Progenitor cell of endocrine pancreas (in vitro differentiated cells): Measurements from ENCODE around the gene TMEM151A. TPM values are rescaled to one million over a fixed set of nuclear protein-coding genes. Genes with fewer than 3 reads are reported as not detected.

Source experiments
- DNase-seq: peaks from one replicate; pipeline ENCODE4 v3.0.0; 2021; ENCODE audit warnings: low spot score; ENCODE audit not compliant: unreplicated experiment
- H3K27ac Mint-ChIP-seq: 2 replicates; pipeline ENCODE4 v1.8.0; 2021; ENCODE audit warnings: mild to moderate bottlenecking, moderate library complexity, mixed read lengths
- H3K27me3 Mint-ChIP-seq: 2 replicates; pipeline ENCODE4 v1.8.0; 2021; ENCODE audit warnings: mixed read lengths
- H3K36me3 Mint-ChIP-seq: 2 replicates; pipeline ENCODE4 v1.8.0; 2022; ENCODE audit warnings: mixed read lengths; ENCODE audit not compliant: insufficient read depth
- H3K4me1 Mint-ChIP-seq: 2 replicates; pipeline ENCODE4 v1.8.0; 2021; ENCODE audit warnings: low read depth, mixed read lengths
- H3K4me3 Mint-ChIP-seq: 2 replicates; pipeline ENCODE4 v1.8.0; 2021; ENCODE audit warnings: low read depth, mild to moderate bottlenecking, moderate library complexity, mixed read lengths
- H3K9me3 Mint-ChIP-seq: 2 replicates; pipeline ENCODE4 v1.8.0; 2021; ENCODE audit warnings: low read depth, mixed read lengths
- total RNA-seq: library from RNA; stranded (reverse); gene quantifications from 2 replicates; pipeline ENCODE4 v1.2.1, GENCODE V29; 2021
- TF ChIP-seq, protein P1 (sequence below): fragments of 200-600 bp; sonication (generic); IDR thresholded peaks from one replicate; pipeline ENCODE4 v1.5.0; 2021; ENCODE audit warnings: antibody characterized with exemption, mild to moderate bottlenecking; ENCODE audit not compliant: unreplicated experiment

TMEM151A gene
- total RNA-seq, 1 donor from 2014 or later: 0.57 TPM

DNA sequence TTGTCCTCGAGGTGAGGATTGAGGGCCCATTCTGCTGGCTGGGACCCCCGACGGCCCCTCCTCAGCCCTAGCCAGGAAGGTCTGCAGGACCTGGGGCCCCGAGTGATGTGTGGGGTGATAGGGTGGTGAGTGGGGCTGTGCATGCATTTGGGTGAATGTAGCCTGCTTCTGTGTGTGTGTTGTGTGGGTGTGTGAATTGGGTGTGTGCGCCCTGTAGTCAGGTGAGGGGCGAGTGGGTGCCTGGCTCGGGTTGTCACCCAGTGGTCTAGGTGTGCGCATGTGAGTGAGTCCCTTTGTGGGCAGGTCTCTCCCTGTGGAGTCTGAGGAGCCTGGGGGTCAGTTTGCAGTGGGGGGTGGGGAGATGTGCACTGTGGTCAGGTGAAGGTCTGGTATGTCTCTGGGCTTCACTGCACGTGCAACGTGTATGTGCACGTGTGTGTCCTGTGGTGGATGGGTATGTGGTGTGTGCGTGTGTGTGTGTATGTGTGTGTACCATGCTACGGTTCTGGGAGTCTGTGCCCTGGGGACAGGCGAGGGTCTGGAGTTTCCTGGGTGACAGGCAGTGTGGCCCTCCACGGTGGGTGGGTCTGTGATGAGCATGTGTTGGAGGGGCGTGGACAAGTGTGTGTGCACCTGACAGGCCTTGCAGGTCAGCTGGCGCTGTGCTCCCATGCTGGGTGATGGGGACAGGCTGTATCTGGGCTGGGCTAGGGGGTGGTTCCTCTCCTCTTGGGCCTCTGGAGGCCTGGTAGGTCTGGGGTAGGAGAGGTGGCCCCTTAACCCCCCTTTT, 1.0 kb downstream of the TMEM151A start:
- H3K9me3 Mint-ChIP-seq: no peaks in the 10 kb centered on the region
- peaks cover 39% of the 10 kb centered on the region for H3K27me3 Mint-ChIP-seq
- H3K4me1 Mint-ChIP-seq: peaks cover 18% of the 10 kb centered on the region
- DNase-seq: no peak
- TF ChIP-seq, protein P1, sequence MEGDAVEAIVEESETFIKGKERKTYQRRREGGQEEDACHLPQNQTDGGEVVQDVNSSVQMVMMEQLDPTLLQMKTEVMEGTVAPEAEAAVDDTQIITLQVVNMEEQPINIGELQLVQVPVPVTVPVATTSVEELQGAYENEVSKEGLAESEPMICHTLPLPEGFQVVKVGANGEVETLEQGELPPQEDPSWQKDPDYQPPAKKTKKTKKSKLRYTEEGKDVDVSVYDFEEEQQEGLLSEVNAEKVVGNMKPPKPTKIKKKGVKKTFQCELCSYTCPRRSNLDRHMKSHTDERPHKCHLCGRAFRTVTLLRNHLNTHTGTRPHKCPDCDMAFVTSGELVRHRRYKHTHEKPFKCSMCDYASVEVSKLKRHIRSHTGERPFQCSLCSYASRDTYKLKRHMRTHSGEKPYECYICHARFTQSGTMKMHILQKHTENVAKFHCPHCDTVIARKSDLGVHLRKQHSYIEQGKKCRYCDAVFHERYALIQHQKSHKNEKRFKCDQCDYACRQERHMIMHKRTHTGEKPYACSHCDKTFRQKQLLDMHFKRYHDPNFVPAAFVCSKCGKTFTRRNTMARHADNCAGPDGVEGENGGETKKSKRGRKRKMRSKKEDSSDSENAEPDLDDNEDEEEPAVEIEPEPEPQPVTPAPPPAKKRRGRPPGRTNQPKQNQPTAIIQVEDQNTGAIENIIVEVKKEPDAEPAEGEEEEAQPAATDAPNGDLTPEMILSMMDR: no peak
- H3K4me3 Mint-ChIP-seq: peak overlapping the region; percentile 48
- H3K36me3 Mint-ChIP-seq: no peaks in the 10 kb centered on the region
- no peak overlapping the region for H3K27ac Mint-ChIP-seq

DNA sequence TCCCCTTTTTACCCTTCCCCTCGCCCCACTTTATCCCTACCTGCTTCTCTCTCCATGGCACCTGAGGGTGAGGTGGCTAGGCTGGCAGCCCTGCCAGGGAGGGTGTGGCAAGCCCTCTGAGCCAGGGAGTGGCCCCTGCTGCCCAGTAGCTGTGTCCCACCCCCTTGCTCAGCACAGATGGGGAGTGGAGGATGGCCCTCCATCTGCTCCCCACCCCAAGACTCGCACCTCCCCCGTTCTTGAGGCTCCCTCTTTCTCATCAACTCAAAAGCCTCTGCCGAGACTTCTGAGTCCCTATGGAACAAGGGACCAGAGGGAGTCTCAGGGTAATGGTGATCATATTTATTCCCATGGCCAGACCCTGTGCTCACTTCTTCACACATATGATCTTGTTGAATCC, 1.7 kb downstream of the TMEM151A start:
- DNase-seq: no peak
- H3K27me3 Mint-ChIP-seq: peaks cover 42% of the 10 kb centered on the region
- TF ChIP-seq, protein P1: no peak

DNA sequence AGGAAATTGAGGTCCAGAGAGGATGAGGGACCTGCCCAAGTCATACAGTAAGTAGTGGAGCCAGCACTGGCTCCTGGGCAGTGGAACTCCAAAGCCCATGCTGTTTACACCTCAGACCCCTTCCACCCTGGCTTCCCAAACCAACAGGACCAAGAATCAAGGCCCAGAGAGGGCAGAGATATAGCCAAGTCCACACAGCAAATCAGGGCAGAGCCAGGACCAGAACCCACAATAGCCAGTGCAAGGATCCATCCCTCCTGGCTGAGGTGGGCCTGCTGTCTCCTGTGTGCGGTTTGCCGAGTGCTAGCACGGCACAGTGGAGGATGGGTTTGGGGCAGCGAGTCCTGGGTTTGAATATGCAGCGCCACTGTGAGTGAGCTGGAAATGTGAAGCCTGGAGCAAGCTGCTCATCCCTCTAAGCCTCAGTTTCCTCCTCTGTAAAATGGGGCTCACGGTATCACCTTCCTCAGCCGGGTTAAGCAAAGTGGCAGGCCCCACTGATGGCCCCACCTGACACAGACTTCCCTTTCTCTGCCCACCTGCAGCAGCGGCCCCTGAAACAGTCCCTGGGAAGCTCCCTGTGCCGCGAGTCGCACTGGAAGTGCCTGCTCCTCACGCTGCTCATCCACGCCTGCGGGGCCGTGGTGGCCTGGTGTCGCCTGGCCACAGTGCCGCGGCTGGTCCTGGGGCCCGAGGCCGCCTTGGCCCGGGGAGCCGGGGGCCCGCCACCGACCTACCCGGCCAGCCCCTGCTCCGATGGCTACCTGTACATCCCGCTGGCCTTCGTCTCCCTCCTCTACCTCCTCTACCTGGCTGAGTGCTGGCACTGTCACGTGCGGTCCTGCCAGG, 2.3 kb downstream of the TMEM151A start:
- DNase-seq: no peak
- H3K27me3 Mint-ChIP-seq: peaks cover 43% of the 10 kb centered on the region
- H3K36me3 Mint-ChIP-seq: no peaks in the 10 kb centered on the region
- no peak overlapping the region for H3K27ac Mint-ChIP-seq
- peaks cover 15% of the 10 kb centered on the region for H3K4me1 Mint-ChIP-seq
- TF ChIP-seq, protein P1: no peak
- H3K9me3 Mint-ChIP-seq: no peaks in the 10 kb centered on the region
- H3K4me3 Mint-ChIP-seq: no peak overlapping the region

More for the DNA sequence above, 1.7 kb downstream of the TMEM151A start:
- H3K4me1 Mint-ChIP-seq: peaks cover 15% of the 10 kb centered on the region
- no peak overlapping the region for H3K4me3 Mint-ChIP-seq
- no peaks in the 10 kb centered on the region for H3K36me3 Mint-ChIP-seq
- no peak overlapping the region for H3K27ac Mint-ChIP-seq
- no peaks in the 10 kb centered on the region for H3K9me3 Mint-ChIP-seq

DNA sequence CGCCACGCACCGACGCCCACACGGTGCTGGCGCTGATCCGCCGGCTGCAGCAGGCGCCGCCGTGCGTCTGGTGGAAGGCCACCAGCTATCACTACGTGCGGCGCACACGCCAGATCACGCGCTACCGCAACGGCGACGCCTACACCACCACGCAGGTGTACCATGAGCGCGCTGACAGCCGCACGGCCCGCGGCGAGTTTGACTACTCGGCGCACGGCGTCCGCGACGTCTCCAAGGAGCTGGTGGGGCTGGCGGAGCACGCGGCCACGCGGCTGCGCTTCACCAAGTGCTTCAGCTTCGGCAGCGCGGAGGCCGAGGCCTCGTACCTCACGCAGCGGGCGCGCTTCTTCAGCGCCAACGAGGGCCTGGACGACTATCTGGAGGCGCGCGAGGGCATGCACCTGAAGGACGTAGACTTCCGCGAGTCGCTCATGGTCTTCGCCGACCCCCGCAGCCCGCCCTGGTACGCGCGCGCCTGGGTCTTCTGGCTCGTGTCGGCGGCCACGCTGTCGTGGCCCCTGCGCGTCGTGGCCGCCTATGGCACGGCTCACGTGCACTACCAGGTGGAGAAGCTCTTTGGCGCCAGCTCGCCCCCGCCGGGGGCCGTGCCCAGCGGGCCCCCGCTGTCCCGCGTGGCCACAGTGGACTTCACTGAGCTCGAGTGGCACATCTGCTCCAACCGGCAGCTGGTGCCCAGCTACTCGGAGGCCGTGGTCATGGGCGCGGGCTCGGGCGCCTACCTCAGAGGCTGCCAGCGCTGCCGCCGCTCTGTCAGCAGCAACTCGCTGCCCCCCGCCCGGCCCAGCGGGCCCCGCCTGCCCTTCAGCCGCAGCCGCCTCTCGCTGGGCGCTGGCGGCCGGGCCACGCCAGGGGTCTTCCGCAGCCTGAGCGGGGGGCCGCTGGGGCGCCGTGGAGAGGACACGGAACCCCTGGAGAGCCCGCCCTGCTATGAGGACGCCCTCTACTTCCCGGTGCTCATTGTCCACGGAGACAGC, 3.2 kb downstream of the TMEM151A start:
- H3K4me1 Mint-ChIP-seq: peaks cover 8% of the 10 kb centered on the region
- no peaks in the 10 kb centered on the region for H3K36me3 Mint-ChIP-seq
- TF ChIP-seq, protein P1: no peak
- no peak overlapping the region for H3K27ac Mint-ChIP-seq
- peaks cover 48% of the 10 kb centered on the region for H3K27me3 Mint-ChIP-seq
- H3K4me3 Mint-ChIP-seq: no peak overlapping the region
- H3K9me3 Mint-ChIP-seq: no peaks in the 10 kb centered on the region
- no peak for DNase-seq
